GM12878 (cell line): ENCODE data around the gene KIF24. TPM values are rescaled to one million over a fixed set of nuclear protein-coding genes. Genes with fewer than 3 reads are reported as not detected.

Experiments
- ATAC-seq: fragments of 200-7000 bp; cut with Tn5 transposase; 3 replicates; pipeline ENCODE4 v1.9.1; 2020; ENCODE audit warnings: mild to moderate bottlenecking, moderate library complexity
- BruUV-seq: library from RNA; stranded (reverse); fragments of 400-500 nt; replicated peaks from 2 replicates; lab custom pipeline; 2021; lab: Mats Ljungman, UMichigan
- CTCF ChIA-PET: fragments of 300-600 bp; sonication (Branson Sonifier 250); formaldehyde crosslinking; extraction: SDS; loops from one replicate; lab custom pipeline; 2021; ENCODE audit warnings: inconsistent platforms; lab: Yijun Ruan, JAX
- POLR2A ChIA-PET: fragments of 350-600 bp; formaldehyde crosslinking; extraction: SDS; loops from one replicate; lab custom pipeline; 2021; ENCODE audit warnings: inconsistent platforms; lab: Charles Lee
- RAD21 ChIA-PET: fragments of 300-600 bp; sonication (Branson Sonifier 250); formaldehyde crosslinking; loops from one replicate; lab custom pipeline; 2023; ENCODE audit warnings: antibody characterized with exemption; ENCODE audit not compliant: unreplicated experiment; lab: Charles Lee
- SMC1A ChIA-PET: fragments of 300-600 bp; sonication (Branson Sonifier 250); formaldehyde crosslinking; loops from one replicate; lab custom pipeline; 2023; ENCODE audit not compliant: unreplicated experiment, uncharacterized antibody; lab: Charles Lee
- DNase-seq: peaks from one replicate; pipeline ENCODE4 v3.0.0-alpha.2; 2011; ENCODE audit warnings: low read depth, low spot score
- FAIRE-seq: peaks from 3 replicates; lab custom pipeline; 2011; peaks lifted over from hg19 to GRCh38; lab: Jason Lieb, UNC
- H2AFZ ChIP-seq: 2 replicates; pipeline ENCODE4 v1.6.0; 2011; ENCODE audit warnings: low read depth, low read length, control low read depth; ENCODE audit not compliant: control insufficient read depth
- H3K27ac ChIP-seq: 2 replicates; pipeline ENCODE4 v1.5.1; 2011; ENCODE audit warnings: control low read depth; ENCODE audit not compliant: control insufficient read depth, insufficient read depth
- H3K27me3 ChIP-seq, 2 experiments: replicated peaks in 1 of 2; 2 replicates each; pipeline versions ENCODE4 v1.6.0 to v1.6.1; 2011; ENCODE audit warnings: low read length in 1 of 2; ENCODE audit not compliant: control insufficient read depth in 2 of 2, insufficient read depth in 2 of 2
- H3K36me3 ChIP-seq, 2 experiments: 2 replicates each; pipeline ENCODE4 v1.5.1; 2011; ENCODE audit warnings: low read length in 1 of 2; ENCODE audit not compliant: control insufficient read depth in 2 of 2, insufficient read depth in 2 of 2
- H3K4me1 ChIP-seq: 2 replicates; pipeline ENCODE4 v1.6.1; 2011; ENCODE audit warnings: mild to moderate bottlenecking, low read length, moderate library complexity, mixed read lengths; ENCODE audit not compliant: control insufficient read depth, insufficient read depth
- H3K4me2 ChIP-seq: 2 replicates; pipeline ENCODE4 v1.6.0; 2011; ENCODE audit warnings: control low read depth; ENCODE audit not compliant: control insufficient read depth, insufficient read depth
- H3K4me3 ChIP-seq: fragments of 200-600 bp; sonication (generic); 2 replicates; pipeline ENCODE4 v1.5.1; 2016
- H3K79me2 ChIP-seq: 2 replicates; pipeline ENCODE4 v1.6.0; 2011; ENCODE audit warnings: low read length; ENCODE audit not compliant: control insufficient read depth, insufficient read depth
- H3K9ac ChIP-seq: 2 replicates; pipeline ENCODE4 v1.8.0; 2011; ENCODE audit warnings: low read length, control low read depth, mixed read lengths; ENCODE audit not compliant: control insufficient read depth, insufficient read depth
- H3K9me3 ChIP-seq: replicated peaks from 3 replicates; pipeline ENCODE4 v1.5.1; 2011; ENCODE audit warnings: mild to moderate bottlenecking, low read length; ENCODE audit not compliant: control insufficient read depth, insufficient read depth
- H4K20me1 ChIP-seq: 2 replicates; pipeline ENCODE4 v1.6.0; 2011; ENCODE audit not compliant: control insufficient read depth, insufficient read depth
- CBX5 ChIP-seq: sonication (generic); IDR thresholded peaks from 2 replicates; pipeline ENCODE4 v1.6.1; 2016; ENCODE audit warnings: low read depth, moderate library complexity, mild to moderate bottlenecking, inconsistent platforms
- EGR1 ChIP-seq, 2 experiments: IDR thresholded peaks; 1 replicate in 1 of 2; 2 replicates in 1 of 2; pipeline ENCODE4 v1.6.1; 2011 to 2012; ENCODE audit warnings: low read depth in 2 of 2, low read length in 2 of 2, borderline replicate concordance in 1 of 2, mild to moderate bottlenecking in 1 of 2, moderate library complexity in 1 of 2
- HDAC2 ChIP-seq: fragments of 200-600 bp; sonication (generic); IDR thresholded peaks from 2 replicates; pipeline ENCODE4 v1.6.1; 2017
- KAT2A ChIP-seq: conservative IDR thresholded peaks from 2 replicates; pipeline ENCODE4 v1.6.1; 2011; ENCODE audit warnings: low read depth, low read length; ENCODE audit not compliant: control insufficient read depth
- LARP7 ChIP-seq: fragments of 450-650 bp; IDR thresholded peaks from 2 replicates; pipeline ENCODE4 v1.6.1; 2017; ENCODE audit warnings: mild to moderate bottlenecking
- MTA2 ChIP-seq: fragments of 450-650 bp; IDR thresholded peaks from 2 replicates; pipeline ENCODE4 v1.6.1; 2016; ENCODE audit warnings: low read depth, mild to moderate bottlenecking, moderate library complexity
- MTA3 ChIP-seq: IDR thresholded peaks from 2 replicates; pipeline ENCODE4 v1.6.1; 2012; ENCODE audit warnings: low read length, inconsistent platforms, borderline replicate concordance
- NFXL1 ChIP-seq: fragments of 450-650 bp; IDR thresholded peaks from 2 replicates; pipeline ENCODE4 v1.6.1; 2017; ENCODE audit warnings: antibody characterized with exemption, mild to moderate bottlenecking, borderline replicate concordance
- SREBF2 ChIP-seq: IDR thresholded peaks from 2 replicates; pipeline ENCODE4 v1.6.1; 2012; ENCODE audit warnings: mild to moderate bottlenecking, low read length
- STAT3 ChIP-seq: IDR thresholded peaks from 2 replicates; pipeline ENCODE4 v1.6.1; 2011; ENCODE audit warnings: low read depth, low read length, improper control_type of control experiment
- TARDBP ChIP-seq: IDR thresholded peaks from 2 replicates; pipeline ENCODE4 v1.6.1; 2016; ENCODE audit warnings: borderline replicate concordance
- WGBS: methylation state at CpG from one replicate; pipeline ENCODE4 v1.1.6; 2016; ENCODE audit warnings: low lambda C conversion rate; ENCODE audit not compliant: insufficient replicate concordance, insufficient coverage; ENCODE audit errors: missing lambda C conversion rate; 5-methylcytosine and 5-hydroxymethylcytosine counted together
- in situ Hi-C: fragments of 300-500 bp; cut with MboI; formaldehyde crosslinking; loops from 9 replicates; pipeline ENCODE4 v1.14.3; 2018; ENCODE audit warnings: mixed read lengths
- intact Hi-C: fragments of 100-400 bp; cut with micrococcal nuclease; formaldehyde crosslinking; loops from one replicate; pipeline ENCODE4 v1.14.2; 2022; ENCODE audit not compliant: unreplicated experiment
- polyA plus RNA-seq, 11 experiments: library from polyadenylated mRNA; depleted of rRNA in 4 of 11; unstranded in 6 of 11; stranded (reverse) in 5 of 11; fragments of >200 nt; fragmentation: Nextera tagmentation in 4 of 11; fragmentation: Illumina TruSeq in 1 of 11; extraction: Ambion mirVana in 4 of 11; extraction: Trizol in 1 of 11; gene quantifications; 1 replicate in 1 of 11; 2 replicates in 10 of 11; pipeline versions ENCODE4 v1.2.1 to v1.2.3, GENCODE V29; 2011 to 2016; ENCODE audit warnings: inconsistent platforms in 2 of 11, missing spikeins in 2 of 11, low read depth in 1 of 11
- total RNA-seq, 4 experiments: library from RNA; depleted of rRNA in 3 of 4; stranded (reverse); fragments of >200 nt in 3 of 4; fragmentation: Illumina TruSeq in 1 of 4; extraction: Trizol in 1 of 4; gene quantifications; 2 replicates each; pipeline versions ENCODE4 v1.2.1 to v1.2.3, GENCODE V29; 2013 to 2021
- TF ChIP-seq, protein P1 (sequence below): fragments of 450-650 bp; IDR thresholded peaks from 2 replicates; pipeline ENCODE4 v1.6.1; 2016; ENCODE audit warnings: mild to moderate bottlenecking
- TF ChIP-seq, protein P2 (sequence below): fragments of 450-650 bp; IDR thresholded peaks from 2 replicates; pipeline ENCODE4 v1.6.1; 2018; ENCODE audit warnings: borderline replicate concordance, mild to moderate bottlenecking; ENCODE audit not compliant: partially characterized antibody

The KIF24 gene
- total and polyA plus RNA-seq, 10 of the 15 experiments (the other 5 are each of a cell fraction or from before 2014, with no cell fraction given), result 0.58 to 6.7 (median 5.3) TPM

DNA sequence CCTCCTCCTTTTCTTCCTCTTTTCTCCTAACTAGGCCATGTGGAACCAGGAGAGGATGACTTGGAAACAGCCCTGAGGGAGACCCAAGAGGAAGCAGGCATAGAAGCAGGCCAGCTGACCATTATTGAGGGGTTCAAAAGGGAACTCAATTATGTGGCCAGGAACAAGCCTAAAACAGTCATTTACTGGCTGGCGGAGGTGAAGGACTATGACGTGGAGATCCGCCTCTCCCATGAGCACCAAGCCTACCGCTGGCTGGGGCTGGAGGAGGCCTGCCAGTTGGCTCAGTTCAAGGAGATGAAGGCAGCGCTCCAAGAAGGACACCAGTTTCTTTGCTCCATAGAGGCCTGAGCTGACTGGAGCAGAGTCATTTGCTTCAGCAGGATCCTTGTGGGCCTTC lies 14.0 kb upstream of the KIF24 start:
- no peak overlapping the region for H3K4me2 ChIP-seq
- peaks cover 7 to 22% of the 10 kb centered on the region in 2 experiments for H3K36me3 ChIP-seq
- no TSS peak for BruUV-seq
- CTCF ChIA-PET, result interaction anchor here (1.3 kb wide), 1 partner anchor 34 kb away, joined by 4 read pairs; no protein-coding TSS in a partner anchor
- FAIRE-seq, result no peak
- H3K4me1 ChIP-seq, result no peaks in the 10 kb centered on the region
- no peaks in the 10 kb centered on the region for H3K79me2 ChIP-seq
- TF ChIP-seq MTA3, result no peak
- TF ChIP-seq KAT2A, result no peak
- no peak for TF ChIP-seq NFXL1
- TF ChIP-seq, all 136 proteins: peak for 0
- H3K27ac ChIP-seq, result no peak overlapping the region
- no peak overlapping the region for H3K9ac ChIP-seq
- POLR2A ChIA-PET, result no interaction called here
- intact Hi-C loops (no loop called here), in situ Hi-C loops (no loop called here)
- no peak for ATAC-seq
- DNase-seq, result no peak
- 86% methylated on average over 5 of the region's 5 CpGs for WGBS
- H3K9me3 ChIP-seq, result no peaks in the 10 kb centered on the region
- RAD21 ChIA-PET, result no interaction called here
- no peak overlapping the region for H2AFZ ChIP-seq
- H4K20me1 ChIP-seq, result no peaks in the 10 kb centered on the region
- H3K27me3 ChIP-seq, result no peaks in the 10 kb centered on the region
- SMC1A ChIA-PET, result no interaction called here
- no peak overlapping the region for H3K4me3 ChIP-seq

DNA sequence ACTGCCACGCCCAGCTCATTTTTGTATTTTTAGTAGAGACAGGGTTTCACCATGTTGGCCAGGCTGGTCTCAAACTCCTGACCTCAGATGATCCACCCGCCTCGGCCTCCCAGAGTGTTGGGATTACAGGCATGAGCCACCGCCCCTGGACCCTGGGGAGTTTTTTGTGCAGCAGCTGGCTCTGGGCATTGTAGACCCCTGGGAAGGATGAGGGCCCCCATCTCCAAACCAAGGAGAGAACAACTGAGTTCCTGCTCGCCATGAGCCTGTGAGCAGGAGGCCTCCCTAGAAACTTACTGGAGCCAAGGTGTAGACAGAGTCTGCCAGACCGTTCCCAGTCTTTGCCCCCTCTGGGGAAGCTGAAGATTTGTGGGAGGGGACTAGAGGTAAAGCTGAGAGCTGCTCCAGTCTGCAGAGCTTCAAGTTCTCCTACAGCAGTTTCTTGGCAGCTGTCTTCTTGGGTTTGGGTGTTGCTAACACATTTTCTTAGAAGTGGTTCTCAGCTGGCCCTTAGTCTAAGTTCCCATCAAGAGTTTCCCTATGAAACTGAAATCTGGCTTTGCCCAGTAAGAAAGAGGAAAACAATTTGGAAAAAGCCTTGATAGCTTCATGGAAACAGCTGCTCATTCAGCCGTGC lies 12.7 kb upstream of the KIF24 start:
- no peak for TF ChIP-seq TARDBP
- no peak for TF ChIP-seq STAT3
- no peak for TF ChIP-seq HDAC2
- no peak for TF ChIP-seq SREBF2
- TF ChIP-seq LARP7, result no peak
- TF ChIP-seq MTA2, result no peak
- no peak for TF ChIP-seq EGR1 (IDR thresholded peaks at IDR 0.05; ENCODE audit: borderline replicate concordance in 1 of 2, low read depth in 2 of 2, low read length in 2 of 2)
- TF ChIP-seq, protein P1, sequence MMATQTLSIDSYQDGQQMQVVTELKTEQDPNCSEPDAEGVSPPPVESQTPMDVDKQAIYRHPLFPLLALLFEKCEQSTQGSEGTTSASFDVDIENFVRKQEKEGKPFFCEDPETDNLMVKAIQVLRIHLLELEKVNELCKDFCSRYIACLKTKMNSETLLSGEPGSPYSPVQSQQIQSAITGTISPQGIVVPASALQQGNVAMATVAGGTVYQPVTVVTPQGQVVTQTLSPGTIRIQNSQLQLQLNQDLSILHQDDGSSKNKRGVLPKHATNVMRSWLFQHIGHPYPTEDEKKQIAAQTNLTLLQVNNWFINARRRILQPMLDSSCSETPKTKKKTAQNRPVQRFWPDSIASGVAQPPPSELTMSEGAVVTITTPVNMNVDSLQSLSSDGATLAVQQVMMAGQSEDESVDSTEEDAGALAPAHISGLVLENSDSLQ, result no peak
- TF ChIP-seq, protein P2, sequence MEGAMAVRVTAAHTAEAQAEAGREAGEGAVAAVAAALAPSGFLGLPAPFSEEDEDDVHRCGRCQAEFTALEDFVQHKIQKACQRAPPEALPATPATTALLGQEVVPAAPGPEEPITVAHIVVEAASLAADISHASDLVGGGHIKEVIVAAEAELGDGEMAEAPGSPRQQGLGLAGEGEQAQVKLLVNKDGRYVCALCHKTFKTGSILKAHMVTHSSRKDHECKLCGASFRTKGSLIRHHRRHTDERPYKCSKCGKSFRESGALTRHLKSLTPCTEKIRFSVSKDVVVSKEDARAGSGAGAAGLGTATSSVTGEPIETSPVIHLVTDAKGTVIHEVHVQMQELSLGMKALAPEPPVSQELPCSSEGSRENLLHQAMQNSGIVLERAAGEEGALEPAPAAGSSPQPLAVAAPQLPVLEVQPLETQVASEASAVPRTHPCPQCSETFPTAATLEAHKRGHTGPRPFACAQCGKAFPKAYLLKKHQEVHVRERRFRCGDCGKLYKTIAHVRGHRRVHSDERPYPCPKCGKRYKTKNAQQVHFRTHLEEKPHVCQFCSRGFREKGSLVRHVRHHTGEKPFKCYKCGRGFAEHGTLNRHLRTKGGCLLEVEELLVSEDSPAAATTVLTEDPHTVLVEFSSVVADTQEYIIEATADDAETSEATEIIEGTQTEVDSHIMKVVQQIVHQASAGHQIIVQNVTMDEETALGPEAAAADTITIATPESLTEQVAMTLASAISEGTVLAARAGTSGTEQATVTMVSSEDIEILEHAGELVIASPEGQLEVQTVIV, result no peak
- TF ChIP-seq CBX5, result no peak
- ChIA-PET SMC1A (no interaction called here), CTCF (interaction anchor here (1.3 kb wide), 1 partner anchor 36 kb away, joined by 4 read pairs; no protein-coding TSS in a partner anchor), RAD21 (no interaction called here), POLR2A (no interaction called here)
- FAIRE-seq (no peak), DNase-seq (no peak), ATAC-seq (no peak)
- Histone ChIP-seq H3K79me2 (no peaks in the 10 kb centered on the region), H3K27me3 (no peaks in the 10 kb centered on the region), H3K4me2 (no peak overlapping the region), H3K4me1 (no peaks in the 10 kb centered on the region), H3K9me3 (no peaks in the 10 kb centered on the region), H3K4me3 (no peak overlapping the region), H4K20me1 (no peaks in the 10 kb centered on the region), H2AFZ (no peak overlapping the region), H3K9ac (no peak overlapping the region), H3K36me3 (peaks cover 7 to 22% of the 10 kb centered on the region in 2 experiments), H3K27ac (no peak overlapping the region)
- in situ Hi-C loops (no loop called here), intact Hi-C loops (no loop called here)
- no TSS peak for BruUV-seq
- WGBS, result 91% methylated on average over 7 of the region's 7 CpGs
